Endothelial cell of umbilical vein (primary cell): Measurements from ENCODE around the gene GSDMA. TPM values are rescaled to one million over a fixed set of nuclear protein-coding genes. Genes with fewer than 3 reads are reported as not detected.

Experiments used
- BruUV-seq: library from RNA; stranded (reverse); fragments of 400-500 nt; replicated peaks from 2 replicates; lab custom pipeline; 2021; lab: Mats Ljungman, UMichigan
- CTCF ChIA-PET: fragments of 300-600, 350-600 bp; sonication (Branson Sonifier 250); formaldehyde crosslinking; loops from one replicate; lab custom pipeline; 2021; ENCODE audit warnings: antibody characterized with exemption, inconsistent platforms; lab: Charles Lee
- POLR2A ChIA-PET: fragments of 300-600, 350-600 bp; sonication (Branson Sonifier 250); formaldehyde crosslinking; loops from one replicate; lab custom pipeline; 2021; ENCODE audit warnings: antibody characterized with exemption, inconsistent platforms; lab: Charles Lee
- DNase-seq: peaks from one replicate; pipeline ENCODE4 v3.0.0-alpha.2; 2011; ENCODE audit warnings: low read depth, low spot score
- FAIRE-seq: peaks from 2 replicates; lab custom pipeline; 2011; peaks lifted over from hg19 to GRCh38; lab: Jason Lieb, UNC
- H2AFZ ChIP-seq: 2 replicates; pipeline ENCODE4 v1.6.0; 2012; ENCODE audit warnings: low read depth, low read length, control low read depth, inconsistent platforms
- H3K27ac ChIP-seq: 2 replicates; pipeline ENCODE4 v1.5.1; 2011; ENCODE audit warnings: low read depth, mild to moderate bottlenecking, control low read depth, low read length, moderate library complexity; ENCODE audit not compliant: insufficient read depth
- H3K27me3 ChIP-seq, 2 experiments: 2 replicates each; pipeline versions ENCODE4 v1.6.0 to v1.6.1; 2011; ENCODE audit warnings: low read length in 2 of 2, mixed read lengths in 1 of 2; ENCODE audit not compliant: control insufficient read depth in 2 of 2, insufficient read depth in 2 of 2
- H3K36me3 ChIP-seq, 2 experiments: 2 replicates in 1 of 2; 3 replicates in 1 of 2; pipeline ENCODE4 v1.5.1; 2011; ENCODE audit warnings: low read length in 2 of 2, mild to moderate bottlenecking in 1 of 2, moderate library complexity in 1 of 2; ENCODE audit not compliant: control insufficient read depth in 2 of 2, insufficient read depth in 2 of 2; ENCODE audit errors: extremely low read depth in 1 of 2
- H3K4me1 ChIP-seq: 3 replicates; pipeline ENCODE4 v1.5.1; 2011; ENCODE audit warnings: mild to moderate bottlenecking, low read length; ENCODE audit not compliant: control insufficient read depth, insufficient read depth; ENCODE audit errors: extremely low read depth
- H3K4me2 ChIP-seq: 2 replicates; pipeline ENCODE4 v1.6.1; 2011; ENCODE audit warnings: low read length, control low read depth, mixed read lengths; ENCODE audit not compliant: insufficient read depth
- H3K4me3 ChIP-seq, 3 experiments: fragments of 200-600 bp in 1 of 3; sonication (generic), shearing (Covaris generic) in 1 of 3; replicated peaks in 1 of 3; 2 replicates each; pipeline ENCODE4 v1.5.1; 2011 to 2016; ENCODE audit warnings: control low read depth in 3 of 3, low read length in 3 of 3, mild to moderate bottlenecking in 2 of 3, inconsistent platforms in 1 of 3, low read depth in 1 of 3, moderate library complexity in 1 of 3; ENCODE audit not compliant: insufficient read depth in 1 of 3
- H3K79me2 ChIP-seq: 2 replicates; pipeline ENCODE4 v1.6.0; 2012; ENCODE audit warnings: low read length, inconsistent platforms; ENCODE audit not compliant: control insufficient read depth, insufficient read depth
- H3K9ac ChIP-seq: replicated peaks from 2 replicates; pipeline ENCODE3; 2011; ENCODE audit warnings: low read length, control low read depth; ENCODE audit not compliant: insufficient read depth; ENCODE audit errors: extremely low read depth
- H3K9me1 ChIP-seq: replicated peaks from 3 replicates; pipeline ENCODE4 v1.6.0; 2011; ENCODE audit warnings: mild to moderate bottlenecking, low read length; ENCODE audit not compliant: control insufficient read depth, insufficient read depth; ENCODE audit errors: extremely low read depth
- H3K9me3 ChIP-seq: replicated peaks from 2 replicates; pipeline ENCODE4 v1.5.1; 2012; ENCODE audit warnings: low read length, inconsistent platforms; ENCODE audit not compliant: control insufficient read depth, insufficient read depth
- H4K20me1 ChIP-seq: replicated peaks from 2 replicates; pipeline ENCODE3; 2011; ENCODE audit warnings: mild to moderate bottlenecking, low read length; ENCODE audit not compliant: control insufficient read depth, insufficient read depth; ENCODE audit errors: extremely low read depth
- CTCF ChIP-seq, 2 donors: IDR thresholded peaks; 1 replicate in 1 of 2; 2 replicates in 1 of 2; pipeline ENCODE4 v1.5.1; 2011; ENCODE audit warnings: low read length in 2 of 2, mild to moderate bottlenecking in 2 of 2, moderate library complexity in 2 of 2, control low read depth in 1 of 2, inconsistent platforms in 1 of 2, low read depth in 1 of 2; ENCODE audit not compliant: insufficient read depth in 1 of 2; ENCODE audit errors: extremely low read depth in 1 of 2
- EZH2 ChIP-seq: IDR thresholded peaks from 2 replicates; pipeline ENCODE4 v1.6.1; 2012; ENCODE audit warnings: borderline replicate concordance, low read depth, mild to moderate bottlenecking, moderate library complexity, low read length, inconsistent platforms; ENCODE audit not compliant: severe bottlenecking
- FOS ChIP-seq: IDR thresholded peaks from 2 replicates; pipeline ENCODE4 v1.6.1; 2011; ENCODE audit warnings: mild to moderate bottlenecking, low read length, moderate library complexity, borderline replicate concordance; ENCODE audit not compliant: insufficient read depth
- GATA2 ChIP-seq: IDR thresholded peaks from 2 replicates; pipeline ENCODE4 v1.7.0; 2011; ENCODE audit warnings: low read depth, mild to moderate bottlenecking, moderate library complexity, mixed read lengths, low read length; ENCODE audit not compliant: insufficient read length, insufficient read depth
- MAX ChIP-seq: IDR thresholded peaks from 2 replicates; pipeline ENCODE4 v1.6.1; 2011; ENCODE audit not compliant: insufficient read depth, insufficient read length
- MYC ChIP-seq: IDR thresholded peaks from one replicate; pipeline ENCODE4 v1.6.1; 2011; ENCODE audit warnings: mild to moderate bottlenecking, low read depth, low read length
- POLR2A ChIP-seq: IDR thresholded peaks from 2 replicates; pipeline ENCODE4 v1.6.1; 2012; ENCODE audit warnings: low read depth, mild to moderate bottlenecking, control low read depth, low read length
- dilution Hi-C: fragments of 300-500 bp; cut with MboI; formaldehyde crosslinking; loops from one replicate; pipeline ENCODE4 v1.15.0; 2019; ENCODE audit warnings: low sequenced_read_pairs; ENCODE audit not compliant: extremely low pct_ligation_motif_present
- intact Hi-C: fragments of 100-400 bp; cut with micrococcal nuclease; formaldehyde crosslinking; loops from one replicate; pipeline ENCODE4 v1.10.0; 2022
- polyA plus RNA-seq, 4 experiments: library from polyadenylated mRNA; depleted of rRNA in 3 of 4; stranded (reverse) in 3 of 4; unstranded in 1 of 4; fragments of >200 nt; gene quantifications; 2 replicates each; pipeline versions ENCODE4 v1.2.1 to v1.2.3, GENCODE V29; 2011 to 2012; ENCODE audit warnings: missing spikeins in 1 of 4
- total RNA-seq: library from RNA; stranded (reverse); gene quantifications from 2 replicates; pipeline ENCODE4 v1.2.3, GENCODE V29; 2021

GSDMA gene
- total and polyA plus RNA-seq, 2 donors (not counting 3 experiments of a cell fraction or from before 2014, with no cell fraction given), result not detected

- Histone ChIP-seq H3K4me3 (no peak overlapping the region), H3K4me1 (no peaks in the 10 kb centered on the region), H3K79me2 (no peaks in the 10 kb centered on the region), H3K36me3 (peaks cover 2 to 5% of the 10 kb centered on the region in 2 experiments), H3K9me3 (no peaks in the 10 kb centered on the region), H3K4me2 (no peak overlapping the region), H4K20me1 (no peaks in the 10 kb centered on the region), H3K27me3 (no peaks in the 10 kb centered on the region), H3K27ac (no peak overlapping the region), H3K9me1 (no peaks in the 10 kb centered on the region), H2AFZ (no peak overlapping the region), H3K9ac (no peak overlapping the region)
- DNase-seq (no peak), FAIRE-seq (no peak)
- dilution Hi-C loops (no loop called here), intact Hi-C loops (no loop called here)
- POLR2A ChIA-PET, result no interaction called here
- CTCF ChIA-PET, result interaction anchor here (0.9 to 1.6 kb wide), 5 partner anchors 9 to 65 kb away, joined by 3 to 4 read pairs (median 3); partner anchors contain the start of gene PSMD3
- no TSS peak for BruUV-seq
- TF ChIP-seq EZH2 (no peak), POLR2A (no peak), MAX (no peak), FOS (no peak), MYC (no peak)
Measured at GRCh38 chr17:39915559-39915958, 47.2 kb upstream of the GSDMA start.

GRCh38 chr17:39916918-39917317 is 45.9 kb upstream of the GSDMA start:
- TF ChIP-seq GATA2, result no peak
- peak in 1 of 2 donors; percentile 5 for TF ChIP-seq CTCF (IDR thresholded peaks at IDR 0.05; ENCODE audit: extremely low read depth in 1 of 2, insufficient read depth in 1 of 2, low read depth in 1 of 2, low read length in 2 of 2)
- Histone ChIP-seq H3K36me3 (peaks cover 2 to 15% of the 10 kb centered on the region in 2 experiments), H2AFZ (no peak overlapping the region), H3K4me1 (no peaks in the 10 kb centered on the region), H3K4me3 (no peak overlapping the region), H3K9me3 (no peaks in the 10 kb centered on the region), H3K27me3 (no peaks in the 10 kb centered on the region), H3K9me1 (no peaks in the 10 kb centered on the region), H3K79me2 (no peaks in the 10 kb centered on the region), H3K4me2 (no peak overlapping the region), H3K27ac (no peak overlapping the region), H4K20me1 (no peaks in the 10 kb centered on the region), H3K9ac (no peak overlapping the region)
- FAIRE-seq (no peak), DNase-seq (no peak)
- ChIA-PET CTCF (interaction anchor here (1.1 kb wide), 2 partner anchors 19 to 42 kb away, joined by 3 read pairs; no protein-coding TSS in a partner anchor), POLR2A (no interaction called here)
- dilution Hi-C loops (no loop called here), intact Hi-C loops (no loop called here)
- no TSS peak for BruUV-seq
